Astrocyte (in vitro differentiated cells and primary cell): ENCODE measurements around the gene FSTL1.

Source experiments
- CTCF ChIP-seq: IDR thresholded peaks from 2 replicates; pipeline ENCODE4 v1.5.1; 2011; ENCODE audit warnings: low read depth, mild to moderate bottlenecking, inconsistent platforms, low read length, moderate library complexity; ENCODE audit not compliant: insufficient read depth
- EZH2 ChIP-seq: IDR thresholded peaks from 2 replicates; pipeline ENCODE4 v1.6.1; 2012; ENCODE audit warnings: mild to moderate bottlenecking, low read length, inconsistent platforms; ENCODE audit not compliant: insufficient read depth

- TF ChIP-seq EZH2 (no peak), CTCF (no peak)
Observed at GRCh38 chr3:120498556-120499346, 48.0 kb upstream of the FSTL1 start.
